SU-DHL-6 (cell line): ENCODE results near the gene GALNT14.

Source experiments
- CTCF ChIP-seq: fragments of 200-600 bp; sonication (generic); IDR thresholded peaks from one replicate; pipeline ENCODE4 v1.5.1; 2017; ENCODE audit warnings: antibody characterized with exemption, mild to moderate bottlenecking, low read length, moderate library complexity; ENCODE audit not compliant: insufficient read depth, poor library complexity, severe bottlenecking
- EZH2phosphoT487 ChIP-seq: fragments of 200-600 bp; sonication (generic), shearing (Covaris generic); conservative IDR thresholded peaks from 2 replicates; pipeline ENCODE4 v1.6.1; 2018; ENCODE audit warnings: mild to moderate bottlenecking, antibody characterized with exemption, low read length, moderate library complexity, mixed read lengths

GRCh38 chr2:31012406-31012805, 125.8 kb downstream of the GALNT14 start:
- TF ChIP-seq CTCF (no peak), EZH2phosphoT487 (no peak)
